B cell (primary cell): ENCODE results near the gene ONECUT3. TPM values are rescaled to one million over a fixed set of nuclear protein-coding genes. Genes with fewer than 3 reads are reported as not detected.

Experiments
- ATAC-seq: fragments of 200-7000 bp; cut with Tn5 transposase; one replicate; pipeline ENCODE4 v1.10.0; 2021; ENCODE audit warnings: low read depth, mild to moderate bottlenecking, moderate number of reproducible peaks, moderate library complexity
- CTCF ChIA-PET: fragments of 350-600 bp; sonication (Branson Sonifier 250); formaldehyde crosslinking; loops from one replicate; lab custom pipeline; 2021; ENCODE audit warnings: antibody characterized with exemption, inconsistent platforms; lab: Charles Lee
- POLR2A ChIA-PET: fragments of 350-600 bp; sonication (Branson Sonifier 250); formaldehyde crosslinking; loops from one replicate; lab custom pipeline; 2021; ENCODE audit warnings: antibody characterized with exemption; lab: Charles Lee
- DNase-seq: peaks from one replicate; pipeline ENCODE4 v3.0.0; 2013
- H2AFZ ChIP-seq: 2 replicates; pipeline ENCODE4 v1.6.1; 2012; ENCODE audit warnings: mild to moderate bottlenecking, low read depth, low read length; ENCODE audit not compliant: insufficient read depth, poor library complexity, severe bottlenecking
- H3K27ac ChIP-seq, 2 donors: 1 replicate in 1 of 2; 2 replicates in 1 of 2; pipeline ENCODE4 v1.5.1; 2012 to 2013; ENCODE audit warnings: low read length in 2 of 2, mild to moderate bottlenecking in 2 of 2, moderate library complexity in 1 of 2
- H3K27me3 ChIP-seq, 4 experiments: fragments of 200-600 bp in 1 of 4; sonication (generic) in 1 of 4; replicated peaks in 1 of 4; 1 replicate in 2 of 4; 2 replicates in 2 of 4; pipeline versions ENCODE4 v1.6.1 to v1.7.0; 2013 to 2016; ENCODE audit warnings: low read length in 3 of 4, mild to moderate bottlenecking in 2 of 4, mixed read lengths in 1 of 4, moderate library complexity in 1 of 4; ENCODE audit not compliant: insufficient read depth in 4 of 4, control insufficient read depth in 3 of 4; ENCODE audit errors: control extremely low read depth in 1 of 4
- H3K36me3 ChIP-seq, 2 experiments: replicated peaks in 1 of 2; 1 replicate in 1 of 2; 2 replicates in 1 of 2; pipeline versions ENCODE4 v1.6.1 to v1.7.1; 2013; ENCODE audit warnings: low read length in 1 of 2; ENCODE audit not compliant: insufficient read depth in 2 of 2, control insufficient read depth in 1 of 2; ENCODE audit errors: control extremely low read depth in 1 of 2, extremely low read depth in 1 of 2
- H3K4me1 ChIP-seq, 2 donors: fragments of 200-600 bp in 1 of 2; sonication (generic) in 1 of 2; 1 replicate in 1 of 2; 2 replicates in 1 of 2; pipeline versions ENCODE4 v1.5.1 to v1.6.1; 2013 to 2017; ENCODE audit warnings: low read length in 2 of 2; ENCODE audit not compliant: control insufficient read depth in 2 of 2, insufficient read depth in 2 of 2
- H3K4me2 ChIP-seq: replicated peaks from 2 replicates; pipeline ENCODE3; 2012; ENCODE audit warnings: mild to moderate bottlenecking, low read depth, low read length; ENCODE audit not compliant: poor library complexity, severe bottlenecking
- H3K4me3 ChIP-seq, 5 experiments: fragments of 200-600 bp in 1 of 5; sonication (generic) in 1 of 5; 1 replicate in 3 of 5; 2 replicates in 2 of 5; pipeline versions ENCODE4 v1.5.1 to v1.7.0; 2011 to 2016; ENCODE audit warnings: low read length in 4 of 5, mild to moderate bottlenecking in 4 of 5, low read depth in 2 of 5, control low read depth in 1 of 5, moderate library complexity in 1 of 5; ENCODE audit not compliant: insufficient read depth in 1 of 5; ENCODE audit errors: control extremely low read depth in 1 of 5, extremely low read depth in 1 of 5
- H3K79me2 ChIP-seq: fragments of 200-600 bp; sonication (generic); one replicate; pipeline ENCODE4 v1.6.0; 2016; ENCODE audit warnings: low read length; ENCODE audit not compliant: control insufficient read depth, insufficient read depth
- H3K9ac ChIP-seq: fragments of 200-600 bp; sonication (generic); 2 replicates; pipeline ENCODE4 v1.6.1; 2017; ENCODE audit warnings: mild to moderate bottlenecking, low read length, moderate library complexity
- H3K9me3 ChIP-seq, 3 donors: one replicate each; pipeline versions ENCODE4 v1.6.1 to v1.7.1; 2013; ENCODE audit warnings: low read length in 2 of 3; ENCODE audit not compliant: control insufficient read depth in 2 of 3, insufficient read depth in 1 of 3; ENCODE audit errors: control extremely low read depth in 1 of 3
- H4K20me1 ChIP-seq: 2 replicates; pipeline ENCODE4 v1.6.0; 2012; ENCODE audit warnings: mild to moderate bottlenecking, low read length; ENCODE audit not compliant: insufficient read depth, control insufficient read depth, poor library complexity, severe bottlenecking
- H3K27ac Mint-ChIP-seq: one replicate; pipeline ENCODE4 v1.8.0; 2021; ENCODE audit warnings: mixed read lengths
- H3K27me3 Mint-ChIP-seq: one replicate; pipeline ENCODE4 v1.8.0; 2021; ENCODE audit warnings: mixed read lengths
- H3K4me1 Mint-ChIP-seq: one replicate; pipeline ENCODE4 v1.8.0; 2021; ENCODE audit warnings: mixed read lengths
- H3K4me3 Mint-ChIP-seq: one replicate; pipeline ENCODE4 v1.8.0; 2021; ENCODE audit warnings: mixed read lengths
- H3K9me3 Mint-ChIP-seq: one replicate; pipeline ENCODE4 v1.8.0; 2022; ENCODE audit warnings: mixed read lengths; ENCODE audit not compliant: insufficient read depth
- EZH2 ChIP-seq: IDR thresholded peaks from 2 replicates; pipeline ENCODE4 v1.6.1; 2012; ENCODE audit warnings: borderline replicate concordance, low read depth, mild to moderate bottlenecking, moderate library complexity, low read length; ENCODE audit not compliant: insufficient read depth, poor library complexity, severe bottlenecking
- WGBS: methylation state at CpG from one replicate; pipeline ENCODE4 v1.1.5; 2013; ENCODE audit warnings: missing lambda C conversion rate; ENCODE audit not compliant: insufficient coverage; 5-methylcytosine and 5-hydroxymethylcytosine counted together
- intact Hi-C: fragments of 100-400 bp; cut with micrococcal nuclease; formaldehyde crosslinking; loops from one replicate; pipeline ENCODE4 v1.10.0; 2022
- polyA plus RNA-seq: library from polyadenylated mRNA; depleted of rRNA; stranded (reverse); fragments of >200 nt; gene quantifications from 2 replicates; pipeline ENCODE4 v1.2.3, GENCODE V29; 2012
- total RNA-seq, 2 donors: library from RNA; stranded (reverse); fragments of 120-200 nt in 1 of 2; gene quantifications; 1 replicate in 1 of 2; 2 replicates in 1 of 2; pipeline versions ENCODE4 v1.2.3 to v1.2.4, GENCODE V29; 2013 to 2022
- TF ChIP-seq, protein P1 (sequence below): fragments of 200-600 bp; IDR thresholded peaks from one replicate; pipeline ENCODE4 v1.8.0; 2022; ENCODE audit warnings: antibody characterized with exemption, mild to moderate bottlenecking

ONECUT3 gene
- total and polyA plus RNA-seq, 2 donors (not counting 1 experiment from before 2014, with no cell fraction given): not detected

DNA sequence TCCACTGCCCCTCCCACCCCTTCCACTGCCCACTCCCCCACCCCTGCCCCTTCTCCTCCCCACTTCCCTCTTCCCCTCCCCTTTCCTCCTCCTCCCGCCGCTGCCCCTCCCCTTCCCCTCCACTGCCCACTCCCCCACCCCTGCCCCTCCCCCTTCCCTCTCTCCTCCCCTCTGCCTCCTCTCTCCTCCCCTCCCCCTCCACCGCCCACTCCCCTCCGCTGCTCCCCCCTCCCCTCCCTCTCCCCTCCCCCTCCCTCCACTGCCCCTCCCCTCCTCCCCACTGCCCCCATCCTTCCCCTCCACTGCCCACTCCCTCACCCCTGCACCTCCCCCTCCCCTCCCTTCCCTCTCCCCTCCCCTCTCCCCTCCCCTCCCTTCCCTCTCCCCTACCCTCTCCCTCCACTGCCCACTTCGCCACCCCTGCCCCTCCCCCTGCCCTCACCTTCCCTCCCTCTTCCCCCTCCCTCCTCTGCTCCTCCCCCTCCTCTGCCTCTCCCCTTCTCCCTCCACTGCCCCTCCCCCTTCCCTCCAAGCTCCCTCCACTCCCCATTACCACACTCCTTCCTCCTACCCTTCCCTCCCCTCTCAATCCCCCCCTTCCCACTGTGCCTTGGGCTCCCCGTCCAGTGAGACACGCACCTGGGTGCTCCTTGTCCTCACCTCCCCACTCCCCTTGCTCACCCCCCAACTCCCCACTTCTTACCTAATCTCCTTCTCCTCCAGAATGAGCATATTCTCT is 36.9 kb downstream of the ONECUT3 start:
- no peak overlapping the region for H3K4me3 ChIP-seq
- H3K4me3 Mint-ChIP-seq: no peak overlapping the region
- no peaks in the 10 kb centered on the region for H3K4me1 Mint-ChIP-seq
- H3K9ac ChIP-seq: no peak overlapping the region
- H3K27me3 Mint-ChIP-seq: peaks cover 8% of the 10 kb centered on the region
- no peaks in the 10 kb centered on the region for H3K9me3 Mint-ChIP-seq
- no peak for ATAC-seq
- no peaks in the 10 kb centered on the region for H3K36me3 ChIP-seq
- H3K27ac ChIP-seq: no peak overlapping the region
- peaks cover 0 to 3% of the 10 kb centered on the region in 2 donors for H3K4me1 ChIP-seq
- CTCF ChIA-PET: interaction anchor here (0.6 kb wide), 1 partner anchor 63 kb away, joined by 3 read pairs; no protein-coding TSS in a partner anchor
- TF ChIP-seq, protein P1, sequence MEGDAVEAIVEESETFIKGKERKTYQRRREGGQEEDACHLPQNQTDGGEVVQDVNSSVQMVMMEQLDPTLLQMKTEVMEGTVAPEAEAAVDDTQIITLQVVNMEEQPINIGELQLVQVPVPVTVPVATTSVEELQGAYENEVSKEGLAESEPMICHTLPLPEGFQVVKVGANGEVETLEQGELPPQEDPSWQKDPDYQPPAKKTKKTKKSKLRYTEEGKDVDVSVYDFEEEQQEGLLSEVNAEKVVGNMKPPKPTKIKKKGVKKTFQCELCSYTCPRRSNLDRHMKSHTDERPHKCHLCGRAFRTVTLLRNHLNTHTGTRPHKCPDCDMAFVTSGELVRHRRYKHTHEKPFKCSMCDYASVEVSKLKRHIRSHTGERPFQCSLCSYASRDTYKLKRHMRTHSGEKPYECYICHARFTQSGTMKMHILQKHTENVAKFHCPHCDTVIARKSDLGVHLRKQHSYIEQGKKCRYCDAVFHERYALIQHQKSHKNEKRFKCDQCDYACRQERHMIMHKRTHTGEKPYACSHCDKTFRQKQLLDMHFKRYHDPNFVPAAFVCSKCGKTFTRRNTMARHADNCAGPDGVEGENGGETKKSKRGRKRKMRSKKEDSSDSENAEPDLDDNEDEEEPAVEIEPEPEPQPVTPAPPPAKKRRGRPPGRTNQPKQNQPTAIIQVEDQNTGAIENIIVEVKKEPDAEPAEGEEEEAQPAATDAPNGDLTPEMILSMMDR: no peak
- no peak for TF ChIP-seq EZH2
- H3K27ac Mint-ChIP-seq: no peak overlapping the region
- H3K79me2 ChIP-seq: no peaks in the 10 kb centered on the region
- intact Hi-C loops: no loop called here
- H2AFZ ChIP-seq: no peak overlapping the region
- POLR2A ChIA-PET: no interaction called here
- no peak overlapping the region for H3K4me2 ChIP-seq
- WGBS: 42% methylated on average over 2 of the region's 7 CpGs
- H3K27me3 ChIP-seq: peaks cover 0 to 32% (median 2%) of the 10 kb centered on the region in 4 experiments
- no peaks in the 10 kb centered on the region for H4K20me1 ChIP-seq
- peaks cover 0 to 8% (median 0%) of the 10 kb centered on the region in 3 donors for H3K9me3 ChIP-seq
- no peak for DNase-seq

DNA sequence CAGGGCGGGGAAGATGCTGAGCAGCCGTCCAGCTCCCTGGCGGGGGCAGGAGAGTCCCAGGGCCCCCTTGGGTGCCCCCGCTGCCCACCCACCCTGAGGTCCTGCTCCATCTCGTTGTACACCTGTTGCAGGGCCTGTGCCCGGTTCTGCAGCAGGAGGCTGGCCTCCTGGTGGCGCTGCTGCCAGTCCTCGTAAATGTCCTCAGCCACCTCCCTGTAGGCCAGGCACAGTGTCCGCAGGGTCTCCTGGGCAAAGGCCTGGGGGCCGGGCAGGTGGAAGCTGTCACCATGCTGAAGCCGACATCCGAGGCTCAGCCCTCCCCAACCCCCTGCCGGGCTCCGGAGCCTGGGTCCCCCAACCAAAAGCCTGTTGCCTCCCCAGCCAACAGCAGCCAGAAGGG is 38.6 kb downstream of the ONECUT3 start:
- Mint-ChIP-seq H3K4me3 (no peak overlapping the region), H3K27ac (no peak overlapping the region), H3K4me1 (no peaks in the 10 kb centered on the region), H3K27me3 (peaks cover 4% of the 10 kb centered on the region), H3K9me3 (no peaks in the 10 kb centered on the region)
- H3K27ac ChIP-seq: no peak overlapping the region
- H3K4me2 ChIP-seq: no peak overlapping the region
- H3K79me2 ChIP-seq: no peaks in the 10 kb centered on the region
- H3K9me3 ChIP-seq: peaks cover 0 to 8% (median 0%) of the 10 kb centered on the region in 3 donors
- ChIA-PET POLR2A (no interaction called here), CTCF (interaction anchor here (1.6 to 6.6 kb wide), 2 partner anchors 119 to 247 kb away, joined by 4 to 48 read pairs; no protein-coding TSS in a partner anchor)
- ATAC-seq (no peak), DNase-seq (no peak)
- H3K36me3 ChIP-seq: no peaks in the 10 kb centered on the region
- no peak overlapping the region for H2AFZ ChIP-seq
- 83% methylated on average over 14 of the region's 14 CpGs for WGBS
- no peaks in the 10 kb centered on the region for H4K20me1 ChIP-seq
- peaks cover 8 to 10% of the 10 kb centered on the region in 2 donors for H3K4me1 ChIP-seq
- no peak overlapping the region for H3K9ac ChIP-seq
- TF ChIP-seq, protein P1: no peak
- TF ChIP-seq EZH2: no peak
- no peak overlapping the region for H3K4me3 ChIP-seq
- intact Hi-C loops: no loop called here
- H3K27me3 ChIP-seq: peaks cover 0 to 46% (median 5%) of the 10 kb centered on the region in 4 experiments
